H9 (cell line): ENCODE data around the gene GAGE1. TPM values are rescaled to one million over a fixed set of nuclear protein-coding genes. Genes with fewer than 3 reads are reported as not detected.

ENCODE experiments used
- DNase-seq: peaks from one replicate; pipeline ENCODE4 v3.0.0-alpha.2; 2017
- H2AFZ ChIP-seq: one replicate; pipeline ENCODE4 v1.6.1; 2013; ENCODE audit warnings: mild to moderate bottlenecking, low read length, control low read depth, moderate library complexity
- H2AK5ac ChIP-seq: 2 replicates; pipeline ENCODE4 v1.6.1; 2013; ENCODE audit warnings: low read length, control low read depth, mixed read lengths; ENCODE audit not compliant: insufficient read length
- H2BK120ac ChIP-seq: one replicate; pipeline ENCODE4 v1.6.1; 2013; ENCODE audit warnings: low read depth, mild to moderate bottlenecking, low read length, control low read depth, inconsistent platforms; ENCODE audit not compliant: poor library complexity, severe bottlenecking
- H2BK12ac ChIP-seq: 2 replicates; pipeline ENCODE4 v1.6.1; 2013; ENCODE audit warnings: low read length, control low read depth, mixed read lengths, low read depth; ENCODE audit not compliant: insufficient read length
- H2BK15ac ChIP-seq: 2 replicates; pipeline ENCODE4 v1.6.1; 2013; ENCODE audit warnings: low read depth, low read length, control low read depth
- H2BK20ac ChIP-seq: one replicate; pipeline ENCODE4 v1.6.1; 2013; ENCODE audit warnings: low read depth, mild to moderate bottlenecking, low read length, control low read depth, inconsistent platforms; ENCODE audit not compliant: poor library complexity, severe bottlenecking
- H2BK5ac ChIP-seq: 2 replicates; pipeline ENCODE4 v1.6.1; 2013; ENCODE audit warnings: low read length, control low read depth, mixed read lengths; ENCODE audit not compliant: insufficient read length
- H3K14ac ChIP-seq: 2 replicates; pipeline ENCODE4 v1.6.1; 2013; ENCODE audit warnings: low read length, control low read depth; ENCODE audit not compliant: insufficient read depth
- H3K18ac ChIP-seq: 2 replicates; pipeline ENCODE4 v1.6.1; 2013; ENCODE audit warnings: low read depth, mild to moderate bottlenecking, mixed read lengths, low read length, control low read depth; ENCODE audit not compliant: insufficient read length
- H3K23ac ChIP-seq: 2 replicates; pipeline ENCODE4 v1.6.1; 2013; ENCODE audit warnings: low read length, control low read depth, mixed read lengths, low read depth; ENCODE audit not compliant: insufficient read length
- H3K23me2 ChIP-seq: 2 replicates; pipeline ENCODE4 v1.6.1; 2013; ENCODE audit warnings: low read depth, mild to moderate bottlenecking, mixed read lengths, low read length, control low read depth; ENCODE audit not compliant: insufficient read length, poor library complexity, severe bottlenecking
- H3K27ac ChIP-seq: 2 replicates; pipeline ENCODE4 v1.5.1; 2013; ENCODE audit warnings: low read length, control low read depth, mixed read lengths, low read depth; ENCODE audit not compliant: insufficient read length
- H3K27me3 ChIP-seq: 2 replicates; pipeline ENCODE4 v1.6.1; 2013; ENCODE audit warnings: low read length, control low read depth, inconsistent platforms; ENCODE audit not compliant: insufficient read depth
- H3K4ac ChIP-seq: 2 replicates; pipeline ENCODE4 v1.6.1; 2013; ENCODE audit warnings: low read depth, mild to moderate bottlenecking, control low read depth, inconsistent platforms, low read length, moderate library complexity
- H3K4me1 ChIP-seq: 2 replicates; pipeline ENCODE4 v1.6.1; 2013; ENCODE audit warnings: low read length, control low read depth, inconsistent platforms; ENCODE audit not compliant: insufficient read depth
- H3K4me2 ChIP-seq: 2 replicates; pipeline ENCODE4 v1.6.1; 2013; ENCODE audit warnings: low read length, control low read depth, mixed read lengths; ENCODE audit not compliant: insufficient read length, insufficient read depth
- H3K56ac ChIP-seq: 2 replicates; pipeline ENCODE4 v1.6.1; 2013; ENCODE audit warnings: low read depth, mild to moderate bottlenecking, mixed read lengths, low read length, control low read depth; ENCODE audit not compliant: insufficient read length
- H3K79me1 ChIP-seq: 2 replicates; pipeline ENCODE4 v1.6.1; 2013; ENCODE audit warnings: low read depth, mild to moderate bottlenecking, moderate library complexity, low read length, control low read depth, inconsistent platforms; ENCODE audit not compliant: insufficient read depth, poor library complexity, severe bottlenecking
- H3K79me2 ChIP-seq: 2 replicates; pipeline ENCODE4 v1.6.1; 2013; ENCODE audit warnings: low read length, control low read depth, inconsistent platforms; ENCODE audit not compliant: insufficient read depth
- H3K9ac ChIP-seq: 2 replicates; pipeline ENCODE4 v1.6.1; 2013; ENCODE audit warnings: low read length, control low read depth, mixed read lengths; ENCODE audit not compliant: insufficient read length; ENCODE audit errors: extremely low read depth
- H3K9me3 ChIP-seq: one replicate; pipeline ENCODE4 v1.6.1; 2013; ENCODE audit warnings: low read depth, low read length, inconsistent platforms; ENCODE audit not compliant: control insufficient read depth
- H3T11ph ChIP-seq: one replicate; pipeline ENCODE4 v1.6.1; 2013; ENCODE audit warnings: mild to moderate bottlenecking, low read length, control low read depth, inconsistent platforms
- H4K20me1 ChIP-seq: one replicate; pipeline ENCODE4 v1.6.1; 2013; ENCODE audit not compliant: control insufficient read depth, insufficient read length, insufficient read depth
- H4K5ac ChIP-seq: 2 replicates; pipeline ENCODE4 v1.6.1; 2013; ENCODE audit warnings: low read depth, mild to moderate bottlenecking, mixed read lengths, low read length, control low read depth; ENCODE audit not compliant: insufficient read length
- H4K8ac ChIP-seq: replicated peaks from 2 replicates; pipeline ENCODE4 v1.6.1; 2013; ENCODE audit warnings: low read length, control low read depth, mixed read lengths, low read depth; ENCODE audit not compliant: insufficient read length
- H4K91ac ChIP-seq: 2 replicates; pipeline ENCODE4 v1.6.1; 2013; ENCODE audit warnings: low read depth, mild to moderate bottlenecking, moderate library complexity, mixed read lengths, low read length, control low read depth; ENCODE audit not compliant: insufficient read length
- H3K27ac Mint-ChIP-seq, 3 experiments: 2 replicates in 2 of 3; 3 replicates in 1 of 3; pipeline ENCODE4 v1.8.0; 2020 to 2021; ENCODE audit warnings: mixed read lengths in 3 of 3, mild to moderate bottlenecking in 1 of 3, moderate library complexity in 1 of 3
- H3K27me3 Mint-ChIP-seq: 2 replicates; pipeline ENCODE4 v1.8.0; 2021; ENCODE audit warnings: low read depth, mild to moderate bottlenecking, moderate library complexity, mixed read lengths
- H3K36me3 Mint-ChIP-seq, 3 experiments: 2 replicates in 2 of 3; 3 replicates in 1 of 3; pipeline ENCODE4 v1.8.0; 2020 to 2021; ENCODE audit warnings: low read depth in 3 of 3, mixed read lengths in 3 of 3; ENCODE audit not compliant: insufficient read depth in 1 of 3
- H3K4me1 Mint-ChIP-seq, 2 experiments: 2 replicates each; pipeline ENCODE4 v1.8.0; 2020; ENCODE audit warnings: mixed read lengths in 2 of 2
- H3K4me3 Mint-ChIP-seq, 2 experiments: 2 replicates in 1 of 2; 3 replicates in 1 of 2; pipeline ENCODE4 v1.8.0; 2020 to 2021; ENCODE audit warnings: mild to moderate bottlenecking in 2 of 2, mixed read lengths in 2 of 2, moderate library complexity in 1 of 2
- H3K9me3 Mint-ChIP-seq, 2 experiments: 2 replicates in 1 of 2; 3 replicates in 1 of 2; pipeline ENCODE4 v1.8.0; 2020; ENCODE audit warnings: mild to moderate bottlenecking in 2 of 2, mixed read lengths in 2 of 2, moderate library complexity in 1 of 2
- CTCF ChIP-seq: fragments of 200-600 bp; sonication (generic); conservative IDR thresholded peaks from 3 replicates; pipeline ENCODE4 v1.8.0; 2021; ENCODE audit warnings: antibody characterized with exemption, mild to moderate bottlenecking
- WGBS: extraction: QIAGEN DNeasy Blood & Tissue Kit; methylation state at CpG from one replicate; pipeline ENCODE4 v1.1.7; 2013; ENCODE audit warnings: missing lambda C conversion rate, low lambda C conversion rate, mixed read lengths; ENCODE audit not compliant: insufficient read length; ENCODE audit errors: extremely low coverage; 5-methylcytosine and 5-hydroxymethylcytosine counted together
- total RNA-seq: library from RNA; stranded (reverse); gene quantifications from 2 replicates; pipeline ENCODE4 v1.2.1, GENCODE V29; 2021

The GAGE1 gene
- total RNA-seq, 1 experiment from 2014 or later: not detected

GRCh38 chrX:49618574-49618973, 19.8 kb downstream of the GAGE1 start:
- no peak overlapping the region for H3K4me3 Mint-ChIP-seq
- no peak overlapping the region for H2BK5ac ChIP-seq
- DNase-seq: no peak
- no peak overlapping the region for H3K27ac ChIP-seq
- no peak overlapping the region for H2BK15ac ChIP-seq
- no peaks in the 10 kb centered on the region for H4K20me1 ChIP-seq
- H3K56ac ChIP-seq: no peak overlapping the region
- no peak overlapping the region for H3T11ph ChIP-seq
- H4K91ac ChIP-seq: no peak overlapping the region
- no peaks in the 10 kb centered on the region for H3K27me3 ChIP-seq
- H3K27ac Mint-ChIP-seq: no peak overlapping the region
- H3K4ac ChIP-seq: no peak overlapping the region
- H3K23me2 ChIP-seq: no peaks in the 10 kb centered on the region
- H3K79me1 ChIP-seq: no peaks in the 10 kb centered on the region
- peaks cover 2% of the 10 kb centered on the region for H3K27me3 Mint-ChIP-seq
- H3K23ac ChIP-seq: no peak overlapping the region
- H2BK12ac ChIP-seq: no peak overlapping the region
- TF ChIP-seq CTCF: no peak
- no peak overlapping the region for H3K9ac ChIP-seq
- no CpG with 5 or more reads among the region's 2 CpGs for WGBS
- H3K14ac ChIP-seq: no peak overlapping the region
- H4K8ac ChIP-seq: no peak overlapping the region
- H3K9me3 Mint-ChIP-seq: peaks cover 53 to 55% of the 10 kb centered on the region in 2 experiments
- H2AK5ac ChIP-seq: no peak overlapping the region
- no peak overlapping the region for H4K5ac ChIP-seq
- peaks cover 23% of the 10 kb centered on the region for H3K9me3 ChIP-seq
- H3K4me1 Mint-ChIP-seq: peaks cover 0 to 5% of the 10 kb centered on the region in 2 experiments; a peak in 2 of 4 replicates
- no peak overlapping the region for H2BK120ac ChIP-seq
- no peak overlapping the region for H2BK20ac ChIP-seq
- no peak overlapping the region for H3K18ac ChIP-seq
- no peaks in the 10 kb centered on the region; a peak in 2 of 7 replicates for H3K36me3 Mint-ChIP-seq
- no peaks in the 10 kb centered on the region for H3K79me2 ChIP-seq
- H3K4me2 ChIP-seq: no peak overlapping the region
- H3K4me1 ChIP-seq: no peaks in the 10 kb centered on the region
- H2AFZ ChIP-seq: no peak overlapping the region
